ENCODE results near the gene TLR6.

TLR6 gene

GRCh38 chr4:38832624-38833528 is 23.7 kb downstream of the TLR6 start:
- DNase-seq: no peak
- H3K27ac ChIP-seq: no peak overlapping the region
- no peak for TF ChIP-seq CTCF (IDR thresholded peaks at IDR 0.05)
- intact Hi-C loops (cut with DNase I; ENCODE audit: low total_unique reads): no loop called here
- H3K36me3 ChIP-seq: no peaks in the 10 kb centered on the region
- H3K4me1 ChIP-seq: no peaks in the 10 kb centered on the region
- H3K4me3 ChIP-seq: no peak overlapping the region
- H3K27me3 ChIP-seq: no peaks in the 10 kb centered on the region
- peaks cover 0 to 15% (median 0%) of the 10 kb centered on the region in 3 donors for H3K9me3 ChIP-seq

- no peak for DNase-seq
- intact Hi-C loops (cut with DNase I; ENCODE audit: low total_unique reads): no loop called here
- H3K27me3 ChIP-seq: no peaks in the 10 kb centered on the region
- no peak overlapping the region for H3K4me3 ChIP-seq
- no peak overlapping the region for H3K27ac ChIP-seq
- no peaks in the 10 kb centered on the region for H3K36me3 ChIP-seq
- peaks cover 0 to 13% (median 0%) of the 10 kb centered on the region in 3 donors for H3K9me3 ChIP-seq
- H3K4me1 ChIP-seq: no peaks in the 10 kb centered on the region
- TF ChIP-seq CTCF (IDR thresholded peaks at IDR 0.05): no peak
Observed at GRCh38 chr4:38832206-38832605, 24.4 kb downstream of the TLR6 start.

- no peaks in the 10 kb centered on the region for H3K27me3 ChIP-seq
- TF ChIP-seq CTCF (IDR thresholded peaks at IDR 0.05): no peak
- peaks cover 0 to 8% (median 0%) of the 10 kb centered on the region in 3 donors for H3K9me3 ChIP-seq
- H3K27ac ChIP-seq: no peak overlapping the region
- no peak overlapping the region for H3K4me3 ChIP-seq
- H3K36me3 ChIP-seq: no peaks in the 10 kb centered on the region
- no peaks in the 10 kb centered on the region for H3K4me1 ChIP-seq
- no peak for DNase-seq
- intact Hi-C loops (cut with DNase I; ENCODE audit: low total_unique reads): no loop called here
Observed at GRCh38 chr4:38831653-38832052, 25.0 kb downstream of the TLR6 start.

GRCh38 chr4:38829237-38829636 is 27.4 kb downstream of the TLR6 start:
- no peak overlapping the region for H3K4me3 ChIP-seq
- H3K27ac ChIP-seq: no peak overlapping the region
- no peaks in the 10 kb centered on the region for H3K27me3 ChIP-seq
- H3K9me3 ChIP-seq: peaks cover 0 to under 1% (median 0%) of the 10 kb centered on the region in 3 donors
- TF ChIP-seq CTCF (IDR thresholded peaks at IDR 0.05): no peak
- no peak for DNase-seq
- intact Hi-C loops (cut with DNase I; ENCODE audit: low total_unique reads): no loop called here
- H3K36me3 ChIP-seq: no peaks in the 10 kb centered on the region
- H3K4me1 ChIP-seq: no peaks in the 10 kb centered on the region

- no peaks in the 10 kb centered on the region for H3K4me1 ChIP-seq
- no peak for DNase-seq
- no peaks in the 10 kb centered on the region for H3K9me3 ChIP-seq
- no peak overlapping the region for H3K4me3 ChIP-seq
- no peaks in the 10 kb centered on the region for H3K27me3 ChIP-seq
- no peak overlapping the region for H3K27ac ChIP-seq
- no peak for TF ChIP-seq CTCF (IDR thresholded peaks at IDR 0.05)
- no peaks in the 10 kb centered on the region for H3K36me3 ChIP-seq
- intact Hi-C loops (cut with DNase I; ENCODE audit: low total_unique reads): no loop called here
Observed at GRCh38 chr4:38823766-38824165, 32.9 kb downstream of the TLR6 start.
